A549 treated with dexamethasone at 1 μM for 4 hours (cell line): ENCODE measurements around the gene AZI2. TPM values are rescaled to one million over a fixed set of nuclear protein-coding genes. Genes with fewer than 3 reads are reported as not detected.

ENCODE experiments used
- total RNA-seq: library from RNA; stranded (reverse); fragments of 200-300 nt; extraction: Qiagen RNA extraction; gene quantifications from 5 replicates; pipeline ENCODE4 v1.2.3, GENCODE V29; 2022

Gene AZI2, protein sequence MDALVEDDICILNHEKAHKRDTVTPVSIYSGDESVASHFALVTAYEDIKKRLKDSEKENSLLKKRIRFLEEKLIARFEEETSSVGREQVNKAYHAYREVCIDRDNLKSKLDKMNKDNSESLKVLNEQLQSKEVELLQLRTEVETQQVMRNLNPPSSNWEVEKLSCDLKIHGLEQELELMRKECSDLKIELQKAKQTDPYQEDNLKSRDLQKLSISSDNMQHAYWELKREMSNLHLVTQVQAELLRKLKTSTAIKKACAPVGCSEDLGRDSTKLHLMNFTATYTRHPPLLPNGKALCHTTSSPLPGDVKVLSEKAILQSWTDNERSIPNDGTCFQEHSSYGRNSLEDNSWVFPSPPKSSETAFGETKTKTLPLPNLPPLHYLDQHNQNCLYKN
- total RNA-seq, result 39.8 to 50.1 TPM (median 44.0 TPM) in 5 replicates

DNA sequence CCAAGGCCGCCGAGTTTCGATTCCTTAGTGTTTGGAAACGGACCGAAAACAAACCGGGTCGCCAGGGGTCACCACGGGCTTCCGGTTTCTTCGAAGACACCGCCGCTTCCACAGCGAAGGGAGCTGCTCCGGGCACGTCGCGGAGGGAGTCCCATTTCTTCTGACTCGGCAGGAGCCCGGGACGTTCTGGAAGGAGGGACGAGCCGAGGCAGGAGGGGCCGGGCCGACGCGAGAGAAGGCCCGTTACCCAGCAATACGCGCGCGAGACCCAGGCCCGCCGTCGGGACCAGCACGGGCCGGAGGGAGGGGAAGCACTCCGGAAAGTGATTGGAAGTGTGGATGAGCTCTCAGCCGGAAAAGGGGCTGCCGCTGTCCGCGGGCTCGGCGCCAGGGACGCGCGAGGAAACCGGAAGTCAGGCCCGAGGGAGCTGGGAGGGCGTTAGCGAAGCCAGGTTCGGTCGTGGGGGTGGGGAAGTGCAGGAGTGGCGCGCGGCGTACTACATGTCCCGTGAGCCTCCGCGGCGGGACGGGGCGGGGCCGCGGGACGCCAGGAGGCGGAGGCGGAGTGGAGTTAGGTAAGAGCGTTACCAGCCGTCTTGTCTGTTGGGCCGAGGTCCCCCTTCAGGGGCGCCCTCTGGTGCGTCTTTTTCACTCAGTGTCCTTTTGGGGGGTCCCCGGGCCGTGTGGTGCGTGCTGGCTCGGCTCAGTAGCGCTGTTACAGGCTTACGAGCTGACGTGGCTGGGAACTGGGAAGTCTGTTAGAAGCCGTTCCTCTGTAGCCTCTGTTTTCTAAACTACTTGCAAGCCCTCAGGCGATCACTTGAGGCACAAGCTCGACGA lies at the start of gene AZI2, which contains the start of gene ZCWPW2:
AZI2 (minus strand) TSS at position 196 of the 840 bp plus-strand sequence. CDS start 8,207 bp downstream, outside the sequence.
ZCWPW2 (plus strand) TSS at position 93 of the 840 bp plus-strand sequence. CDS start 64,348 bp downstream, outside the sequence.

Other genes starting within 250 kb of the AZI2 start
- 41.5 to 45.6 TPM (median 43.2 TPM) in 5 replicates for gene CMC1, start 107.2 kb downstream of the AZI2 start, total RNA-seq
- not detected in 5 replicates for gene ZCWPW2, start 103 bp downstream of the AZI2 start, total RNA-seq